GM19099 (cell line): ENCODE data around the gene ARSB.

Source experiments
- POLR2A ChIP-seq: IDR thresholded peaks from 3 replicates; pipeline ENCODE4 v1.6.1; 2011; ENCODE audit warnings: low read depth; ENCODE audit not compliant: insufficient read length; ENCODE audit errors: extremely low read depth

ARSB gene

GRCh38 chr5:78974601-78975000 is 10.5 kb downstream of the ARSB start:
- no peak for TF ChIP-seq POLR2A

- TF ChIP-seq POLR2A: no peak
Observed at GRCh38 chr5:78974011-78974410, 11.1 kb downstream of the ARSB start.

GRCh38 chr5:78972654-78973428 is 12.3 kb downstream of the ARSB start:
- TF ChIP-seq POLR2A: no peak

- TF ChIP-seq POLR2A: no peak
Observed at GRCh38 chr5:78971998-78972397, 13.1 kb downstream of the ARSB start.

- no peak for TF ChIP-seq POLR2A
Observed at GRCh38 chr5:78968781-78969180, 16.3 kb downstream of the ARSB start.

GRCh38 chr5:78964889-78965288 is 20.2 kb downstream of the ARSB start:
- TF ChIP-seq POLR2A: no peak

GRCh38 chr5:78961743-78962142 is 23.4 kb downstream of the ARSB start:
- TF ChIP-seq POLR2A: no peak

- no peak for TF ChIP-seq POLR2A
Observed at GRCh38 chr5:78959767-78960166, 25.3 kb downstream of the ARSB start.

- no peak for TF ChIP-seq POLR2A
Observed at GRCh38 chr5:78958672-78959445, 26.3 kb downstream of the ARSB start.

- no peak for TF ChIP-seq POLR2A
Observed at GRCh38 chr5:78956901-78957300, 28.2 kb downstream of the ARSB start.

GRCh38 chr5:78953092-78953800 is 31.9 kb downstream of the ARSB start:
- no peak for TF ChIP-seq POLR2A

GRCh38 chr5:78930721-78931120 is 54.4 kb downstream of the ARSB start:
- no peak for TF ChIP-seq POLR2A

- TF ChIP-seq POLR2A: no peak
Observed at GRCh38 chr5:78929833-78930232, 55.3 kb downstream of the ARSB start.

- no peak for TF ChIP-seq POLR2A
Observed at GRCh38 chr5:78927657-78928282, 57.3 kb downstream of the ARSB start.

GRCh38 chr5:78926252-78926651 is 58.9 kb downstream of the ARSB start:
- TF ChIP-seq POLR2A: no peak
